NK-92 treated with Interleukin-12 subunit alpha and Interleukin-12 subunit beta, amount 100 ng/mL, for 24 hours (cell line): Measurements from ENCODE around the gene ZBTB7C.

Source experiments
- DNase-seq: peaks from one replicate; lab custom pipeline; 2025; lab: John Stamatoyannopoulos, UW

The ZBTB7C gene

DNA sequence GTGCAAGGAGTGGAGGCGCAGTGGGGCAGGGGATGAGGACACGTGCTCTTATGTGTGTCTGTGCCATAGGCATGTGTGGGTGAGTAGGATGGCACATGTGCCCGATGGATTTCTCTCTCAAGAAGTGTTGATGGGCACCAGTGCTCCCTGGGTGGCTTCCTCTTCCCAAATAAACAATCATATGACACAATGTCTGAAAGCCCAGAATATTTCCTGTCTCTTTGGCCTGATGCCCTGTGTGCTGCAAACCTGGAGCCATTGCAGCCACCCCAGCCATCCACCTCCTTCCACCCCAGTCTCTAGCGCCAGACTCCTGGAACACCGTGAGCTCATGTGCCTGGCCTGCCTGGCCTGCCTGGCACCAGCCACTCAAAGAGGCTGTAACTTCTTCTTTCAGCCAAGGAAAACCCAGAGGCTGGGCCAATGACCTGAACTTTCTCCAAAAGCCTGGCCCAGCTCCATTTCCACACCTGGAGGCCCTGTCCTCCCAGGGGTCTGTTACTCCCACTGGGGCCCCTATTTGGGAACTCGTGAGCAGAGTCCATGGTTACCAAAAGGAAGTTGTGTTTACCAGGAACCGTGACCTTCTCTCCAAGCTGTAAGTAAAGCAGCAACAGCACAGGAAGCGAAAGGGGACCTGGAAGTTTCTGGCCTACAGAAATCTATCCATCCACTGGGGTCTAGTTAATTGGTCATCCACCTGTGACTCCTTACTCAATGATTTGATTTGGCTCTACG, 9.5 kb upstream of the ZBTB7C start:
- DNase-seq: no peak

DNA sequence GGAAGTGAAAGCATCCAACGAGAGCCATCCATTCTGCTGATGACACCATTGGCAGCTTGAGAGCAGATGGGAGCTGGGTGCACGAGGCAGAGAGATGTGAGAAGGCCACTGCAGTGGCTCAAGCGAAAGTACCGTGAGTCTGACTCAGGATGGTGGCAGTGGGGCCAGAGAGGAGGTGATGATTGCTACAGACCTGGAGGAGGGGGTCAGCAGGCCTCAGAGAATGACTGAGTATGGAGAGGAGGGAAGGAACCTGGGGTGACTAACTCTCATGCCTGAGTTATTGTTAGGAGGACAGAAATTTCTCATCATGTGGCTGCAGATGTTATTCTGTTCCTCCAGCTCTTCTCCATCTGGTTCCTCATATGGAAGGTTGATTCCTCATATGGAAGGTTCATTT, 8.8 kb upstream of the ZBTB7C start:
- DNase-seq: no peak

DNA sequence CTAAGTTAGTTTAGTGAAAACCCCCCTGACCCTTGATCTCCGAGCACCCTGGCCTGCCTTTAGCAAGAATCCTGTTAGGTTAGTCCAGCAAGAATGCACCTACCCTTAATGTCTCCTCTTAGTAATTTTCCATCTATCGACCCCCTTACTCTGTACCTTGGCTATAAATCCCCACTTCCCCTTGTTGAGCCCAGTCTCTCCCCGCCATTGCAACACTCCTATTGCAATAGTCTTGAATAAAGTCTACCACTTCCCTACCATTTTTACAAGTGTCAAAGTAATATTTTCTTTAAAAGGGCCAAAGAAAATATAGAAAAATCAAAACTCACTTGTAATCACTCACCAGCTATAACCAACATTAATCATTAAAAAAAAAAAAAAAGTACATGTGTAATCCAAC, 4.2 kb upstream of the ZBTB7C start:
- DNase-seq: no peak

GRCh38 chr18:48412339-48412929, 3.3 kb upstream of the ZBTB7C start:
- DNase-seq: no peak

DNA sequence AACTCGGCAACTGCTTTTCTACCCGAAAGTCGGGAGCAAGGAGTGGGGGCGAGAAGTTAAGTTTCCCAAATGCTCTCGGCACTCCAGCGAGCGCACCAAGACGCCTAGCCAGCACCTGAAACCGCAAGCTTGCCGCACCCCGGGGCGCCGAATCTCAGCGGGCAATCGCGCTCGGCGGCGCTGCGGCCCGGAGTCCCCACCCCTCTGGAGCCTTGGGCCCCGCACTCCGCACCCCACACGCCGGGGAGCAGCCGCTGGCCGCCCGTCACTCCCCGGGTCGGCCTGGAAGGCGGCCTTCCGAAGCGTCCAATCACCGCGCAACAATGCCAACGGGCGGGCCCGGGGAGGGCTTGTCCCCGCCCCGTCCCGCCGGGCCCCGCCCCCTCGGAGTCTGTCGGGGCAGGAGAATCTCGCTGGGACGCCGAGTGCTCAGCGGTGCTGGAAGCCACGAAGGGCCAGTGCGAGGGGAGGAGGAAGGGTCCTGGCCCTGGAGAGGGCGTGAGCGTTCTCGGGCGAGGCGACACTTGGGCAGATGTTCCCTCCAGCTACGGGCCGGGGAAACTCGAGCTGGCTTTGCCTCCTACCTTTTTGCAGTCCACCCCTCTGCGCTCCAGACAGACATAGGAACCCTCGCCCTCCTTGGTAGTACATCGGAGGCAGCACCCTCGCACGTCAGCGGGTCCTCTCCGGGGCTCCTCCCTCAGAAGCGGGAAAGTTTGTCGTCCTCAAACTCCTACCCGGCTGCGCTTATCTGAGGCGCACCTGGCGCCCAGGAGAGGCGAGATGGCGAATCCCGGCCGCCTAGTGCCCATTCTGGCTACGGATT, 1.1 kb upstream of the ZBTB7C start:
- no peak for DNase-seq

DNA sequence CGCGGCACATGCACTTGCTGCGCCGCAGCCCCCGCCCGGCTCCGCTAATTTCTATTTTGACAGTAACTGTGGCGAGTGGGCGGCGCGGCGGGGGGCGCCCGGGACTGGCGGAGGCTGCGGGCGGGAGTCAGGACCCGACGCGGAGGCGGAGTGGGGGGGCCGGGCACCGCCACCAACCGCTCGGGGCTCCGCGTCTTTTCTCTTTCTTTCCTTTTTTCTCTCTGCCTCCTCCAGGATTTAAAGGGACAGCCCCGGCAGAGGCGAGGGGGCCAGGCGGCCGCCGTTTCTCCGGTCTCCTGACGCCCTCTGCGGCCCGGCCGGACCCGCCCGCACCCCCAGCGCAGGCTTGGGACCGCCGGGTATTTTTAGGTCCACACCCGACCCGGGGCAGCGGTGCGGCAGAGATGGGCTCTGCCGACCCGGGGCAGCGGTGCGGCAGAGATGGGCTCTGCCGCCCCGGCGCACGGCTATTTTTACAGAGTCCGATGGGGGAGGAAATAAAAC, 460 bp upstream of the ZBTB7C start:
- no peak for DNase-seq

DNA sequence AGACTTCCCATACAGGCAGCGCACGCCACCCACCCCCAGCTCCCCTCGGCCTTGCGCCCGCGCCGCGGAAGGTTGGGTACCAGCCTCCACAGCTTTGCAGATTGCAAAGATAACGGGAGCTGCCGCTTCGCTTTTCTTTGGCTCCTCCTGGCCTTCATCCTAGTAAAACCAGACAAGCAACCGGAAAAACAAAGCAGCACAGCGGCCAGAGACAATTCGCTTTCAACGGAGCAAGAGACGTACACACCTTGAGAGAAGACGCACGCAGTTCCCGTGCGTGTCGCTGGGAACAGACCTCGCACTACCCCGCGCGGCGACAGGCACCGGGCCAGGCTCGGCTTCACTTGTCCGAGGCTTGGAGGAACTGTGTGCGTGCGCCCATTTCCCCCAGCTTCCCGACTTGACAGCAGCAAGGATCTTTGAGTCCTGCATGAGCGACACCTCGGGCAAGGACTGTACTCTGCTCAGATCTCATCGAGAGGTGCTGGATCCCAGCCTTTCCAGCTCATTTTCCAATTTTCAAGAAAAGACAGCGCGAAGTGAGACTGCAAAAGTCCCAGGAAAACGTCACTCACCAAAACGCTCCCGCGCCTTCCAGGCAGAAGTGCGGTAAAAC, 964 bp downstream of the ZBTB7C start:
- no peak for DNase-seq

DNA sequence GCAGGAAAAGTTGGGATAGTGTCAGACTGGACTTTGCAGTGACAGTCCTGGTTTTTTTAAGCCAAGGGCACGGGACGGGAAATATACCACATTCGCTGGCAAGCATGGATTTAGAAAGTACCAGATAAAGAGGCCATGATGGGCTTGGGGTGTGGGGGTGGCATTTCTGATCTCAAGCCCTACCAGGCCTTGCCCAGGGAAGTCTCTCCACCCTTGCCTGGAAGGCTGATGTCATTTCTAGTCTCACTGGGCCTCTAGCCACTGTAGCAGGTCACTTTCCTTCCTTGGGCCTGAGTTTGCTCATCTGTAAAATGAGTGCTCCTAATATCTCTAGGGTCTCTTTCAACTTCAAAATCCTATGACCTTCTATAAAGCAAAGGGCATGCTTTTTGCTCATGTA, 1.8 kb downstream of the ZBTB7C start:
- no peak for DNase-seq

DNA sequence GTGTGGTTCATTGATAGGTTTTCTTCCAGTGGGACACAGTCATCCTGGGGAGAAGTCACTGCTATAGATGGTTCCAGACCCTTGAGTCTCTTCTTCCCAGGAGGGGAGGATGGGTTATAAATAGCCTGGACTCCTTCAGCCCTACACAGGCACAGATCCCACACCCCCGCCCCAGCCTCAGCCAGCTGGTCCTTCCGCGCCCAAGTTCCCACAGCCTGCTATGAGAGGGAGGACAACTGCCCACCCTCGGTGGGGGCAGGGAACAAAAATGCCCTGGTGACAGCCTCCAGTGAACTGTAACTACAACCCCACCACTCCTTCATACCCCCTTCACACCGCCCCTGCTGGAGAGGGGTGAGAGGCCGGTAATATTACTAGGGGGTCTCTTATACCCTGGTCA, 3.2 kb downstream of the ZBTB7C start:
- no peak for DNase-seq

DNA sequence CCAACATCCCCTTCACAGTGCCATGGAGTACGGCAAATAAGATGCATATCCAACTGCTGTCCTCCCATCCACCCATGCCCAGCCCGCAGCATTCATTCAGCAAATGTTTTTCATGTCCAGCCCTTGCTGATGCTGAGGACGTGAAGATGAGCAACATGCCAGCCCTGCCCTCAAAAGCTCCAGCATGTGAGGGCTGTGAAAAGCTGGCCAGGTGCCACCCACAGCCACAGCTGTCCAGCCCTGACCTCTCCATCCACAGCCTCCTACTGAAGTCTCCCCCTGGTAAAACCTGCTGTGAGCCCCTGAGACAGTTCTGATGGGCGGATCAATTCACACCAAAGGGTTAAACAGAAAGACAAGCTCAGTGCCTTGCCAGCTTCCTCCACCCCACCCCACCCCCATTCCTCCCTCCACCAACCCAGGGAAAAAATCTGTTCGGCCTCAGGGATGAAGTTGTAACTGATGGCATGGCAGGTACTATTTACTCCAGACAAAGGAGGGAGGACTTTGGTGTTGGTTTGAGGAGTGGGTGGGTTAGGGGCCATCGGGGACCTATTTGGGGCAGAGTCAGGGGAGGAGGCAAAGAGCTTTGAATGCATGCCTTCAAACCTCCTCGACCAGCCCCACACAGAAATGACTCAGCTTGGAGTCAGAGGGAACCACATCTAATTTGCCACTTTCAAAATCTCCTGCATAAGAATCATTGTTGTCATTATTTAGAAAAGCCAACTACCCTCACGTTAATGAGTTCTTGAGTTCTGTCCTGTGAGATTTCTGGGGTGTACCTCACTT, 4.3 kb downstream of the ZBTB7C start:
- DNase-seq: no peak

DNA sequence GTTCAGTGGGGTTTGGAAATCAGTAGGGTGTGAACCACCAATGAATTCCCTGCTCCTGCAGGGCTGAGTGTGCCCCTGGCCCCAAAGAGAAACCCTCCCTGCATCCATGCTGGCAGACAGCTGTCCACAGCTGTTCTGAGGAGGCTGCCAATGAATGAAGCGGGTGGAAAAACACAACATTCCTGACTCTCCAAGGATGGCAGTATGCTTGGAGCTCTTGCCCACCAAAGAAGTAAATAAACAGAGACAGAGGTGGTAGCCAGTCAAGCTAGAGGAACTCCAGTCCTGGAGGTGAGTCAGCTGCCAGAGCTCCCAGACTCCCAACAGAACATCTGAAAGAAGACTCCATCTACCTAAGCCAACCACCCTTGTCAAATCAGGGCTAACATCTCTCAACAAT, 6.2 kb downstream of the ZBTB7C start:
- DNase-seq: no peak

GRCh38 chr18:48399303-48400075, 9.7 kb downstream of the ZBTB7C start:
- no peak for DNase-seq

GRCh38 chr18:48398074-48398473, 11.1 kb downstream of the ZBTB7C start:
- DNase-seq: no peak

GRCh38 chr18:48397021-48397420, 12.2 kb downstream of the ZBTB7C start:
- DNase-seq: no peak

GRCh38 chr18:48396561-48396960, 12.6 kb downstream of the ZBTB7C start:
- no peak for DNase-seq

DNA sequence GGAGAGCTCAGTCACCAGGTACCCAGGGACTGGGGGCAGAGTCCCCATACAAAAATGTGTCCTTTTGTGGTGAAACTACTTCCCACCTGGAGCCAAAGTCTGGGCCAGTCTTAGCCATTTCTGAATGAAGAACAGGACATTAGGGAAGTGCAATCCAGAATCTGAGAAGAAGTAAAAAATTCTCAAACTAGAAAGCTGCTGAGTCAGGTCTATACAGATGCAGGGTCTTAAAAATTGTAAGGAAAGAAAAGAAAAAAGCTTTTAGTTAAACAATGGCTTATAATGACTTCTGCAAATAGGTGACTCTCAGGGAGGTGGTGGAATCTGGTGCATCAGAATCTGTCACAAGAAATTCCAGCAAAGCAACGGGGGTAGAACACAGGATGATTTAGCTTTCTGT, 13.5 kb downstream of the ZBTB7C start:
- DNase-seq: no peak

- DNase-seq: no peak
Measured at GRCh38 chr18:48394176-48394575, 15.0 kb downstream of the ZBTB7C start.

DNA sequence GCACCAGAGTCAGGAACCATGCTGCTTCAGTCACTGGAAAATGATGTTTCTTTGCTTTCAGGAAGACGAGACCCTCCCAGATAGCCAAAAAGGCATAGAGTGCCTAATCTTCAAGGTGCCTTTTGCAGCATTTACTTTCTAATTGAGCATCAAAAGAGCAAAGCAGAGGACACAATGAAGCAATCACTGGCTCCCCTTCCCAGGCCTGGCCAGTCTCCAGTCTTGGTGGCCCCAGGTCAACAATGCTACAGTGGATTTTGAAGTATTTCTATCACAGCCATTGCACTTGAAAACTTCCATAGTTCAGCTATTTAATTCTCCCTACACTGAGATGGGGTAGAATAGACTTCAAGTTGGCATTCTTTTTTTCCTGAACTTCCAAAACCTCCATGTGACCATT, 15.4 kb downstream of the ZBTB7C start:
- no peak for DNase-seq

DNA sequence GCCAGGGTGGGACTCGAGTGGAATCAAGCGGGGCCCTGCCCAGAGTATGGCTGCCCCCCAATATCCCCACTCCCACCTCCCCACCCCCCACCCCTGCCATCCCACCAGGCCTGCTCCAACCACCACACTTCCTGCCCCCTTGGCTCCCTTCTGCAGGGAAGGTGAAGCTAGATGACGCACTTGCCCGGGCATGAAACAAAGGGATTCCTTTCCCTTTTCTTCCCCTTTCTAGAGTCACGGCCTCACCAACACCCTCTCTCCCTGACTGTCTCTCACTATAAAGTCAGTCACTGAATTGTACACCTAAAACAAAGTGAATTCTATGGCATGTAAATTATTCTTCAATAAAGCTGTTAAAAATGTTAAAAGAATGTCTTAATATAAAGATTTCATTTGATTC, 16.0 kb downstream of the ZBTB7C start:
- DNase-seq: no peak

- no peak for DNase-seq
Measured at GRCh38 chr18:48392268-48392667, 16.9 kb downstream of the ZBTB7C start.

DNA sequence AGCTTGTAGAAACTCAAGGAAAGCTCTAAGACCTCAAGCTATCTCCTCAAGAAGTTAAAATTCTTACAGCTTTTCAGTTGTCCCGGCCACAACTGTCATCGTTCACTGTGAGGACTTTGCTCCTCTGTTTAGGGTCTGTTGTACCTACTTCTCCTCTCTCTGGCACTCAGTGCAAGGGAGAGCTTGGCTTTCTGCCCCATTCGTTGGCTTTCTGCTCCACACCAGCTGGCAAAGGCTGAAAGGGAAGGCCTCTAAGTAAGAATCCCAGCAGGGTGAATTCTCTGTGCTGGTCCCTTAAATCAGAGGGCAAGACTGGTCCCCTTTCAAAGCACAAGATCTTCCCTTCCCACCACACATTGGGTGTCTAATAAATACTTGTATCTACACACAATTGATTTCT, 17.3 kb downstream of the ZBTB7C start:
- DNase-seq: no peak
